CD14-positive monocyte (primary cell): ENCODE results near the gene NGRN. TPM values are rescaled to one million over a fixed set of nuclear protein-coding genes. Genes with fewer than 3 reads are reported as not detected.
"Not testable (repeated sequence)": the region's sequence is repeated elsewhere in the genome, so short reads cannot be mapped to it uniquely, and the experiment has no call there.

Experiments
- DNase-seq, 3 donors: peaks; one replicate each; pipeline ENCODE4 v3.0.0-alpha.2; 2011 to 2022
- H2AFZ ChIP-seq: 2 replicates; pipeline ENCODE4 v1.6.0; 2012; ENCODE audit warnings: mild to moderate bottlenecking, low read depth, low read length, inconsistent platforms; ENCODE audit not compliant: insufficient read depth, poor library complexity, severe bottlenecking
- H3K27ac ChIP-seq, 2 donors: 1 replicate in 1 of 2; 2 replicates in 1 of 2; pipeline ENCODE4 v1.5.1; 2012 to 2013; ENCODE audit warnings: low read length in 2 of 2, control low read depth in 1 of 2, inconsistent platforms in 1 of 2, low read depth in 1 of 2, mild to moderate bottlenecking in 1 of 2
- H3K27me3 ChIP-seq, 2 donors: one replicate each; pipeline versions ENCODE4 v1.6.0 to v1.6.1; 2011 to 2013; ENCODE audit warnings: low read length in 2 of 2; ENCODE audit not compliant: control insufficient read depth in 2 of 2, insufficient read depth in 2 of 2
- H3K36me3 ChIP-seq, 2 donors: replicated peaks in 1 of 2; 1 replicate in 1 of 2; 2 replicates in 1 of 2; pipeline versions ENCODE4 v1.5.1 to v1.6.1; 2012 to 2013; ENCODE audit warnings: low read length in 2 of 2, control low read depth in 1 of 2, inconsistent platforms in 1 of 2, mild to moderate bottlenecking in 1 of 2; ENCODE audit not compliant: insufficient read depth in 2 of 2, control insufficient read depth in 1 of 2
- H3K4me1 ChIP-seq, 2 donors: 1 replicate in 1 of 2; 2 replicates in 1 of 2; pipeline versions ENCODE4 v1.5.1 to v1.6.1; 2012 to 2013; ENCODE audit warnings: low read length in 2 of 2, control low read depth in 1 of 2, inconsistent platforms in 1 of 2, mild to moderate bottlenecking in 1 of 2, moderate library complexity in 1 of 2; ENCODE audit not compliant: insufficient read depth in 2 of 2, control insufficient read depth in 1 of 2
- H3K4me2 ChIP-seq: replicated peaks from 2 replicates; pipeline ENCODE3; 2012; ENCODE audit warnings: low read length, moderate library complexity, mild to moderate bottlenecking; ENCODE audit not compliant: poor library complexity, severe bottlenecking; ENCODE audit errors: extremely low read depth
- H3K4me3 ChIP-seq, 3 experiments: fragments of 200-600 bp in 1 of 3; sonication (generic) in 1 of 3; replicated peaks in 1 of 3; 1 replicate in 2 of 3; 2 replicates in 1 of 3; pipeline ENCODE4 v1.5.1; 2011 to 2013; ENCODE audit warnings: low read length in 3 of 3, mild to moderate bottlenecking in 3 of 3, control low read depth in 2 of 3, low read depth in 2 of 3, inconsistent platforms in 1 of 3, moderate library complexity in 1 of 3
- H3K79me2 ChIP-seq: 2 replicates; pipeline ENCODE4 v1.6.0; 2012; ENCODE audit warnings: mild to moderate bottlenecking, control low read depth, inconsistent platforms, low read length, moderate library complexity; ENCODE audit not compliant: insufficient read depth
- H3K9ac ChIP-seq: 2 replicates; pipeline ENCODE4 v1.6.0; 2017; ENCODE audit warnings: low read length, mild to moderate bottlenecking; ENCODE audit not compliant: insufficient read depth, poor library complexity, severe bottlenecking
- H3K9me3 ChIP-seq, 2 donors: replicated peaks in 1 of 2; 1 replicate in 1 of 2; 2 replicates in 1 of 2; pipeline versions ENCODE4 v1.5.1 to v1.6.1; 2012 to 2013; ENCODE audit warnings: low read length in 2 of 2, control low read depth in 1 of 2; ENCODE audit not compliant: control insufficient read depth in 1 of 2, insufficient read depth in 1 of 2
- H4K20me1 ChIP-seq: 2 replicates; pipeline ENCODE4 v1.6.0; 2012; ENCODE audit warnings: mild to moderate bottlenecking, low read length, control low read depth, moderate library complexity; ENCODE audit not compliant: insufficient read depth
- H3K27ac Mint-ChIP-seq, 7 donors: one replicate each; pipeline ENCODE4 v1.8.0; 2020; ENCODE audit warnings: mild to moderate bottlenecking in 7 of 7, mixed read lengths in 7 of 7, moderate library complexity in 6 of 7, inconsistent platforms in 2 of 7
- H3K27me3 Mint-ChIP-seq, 3 donors: one replicate each; pipeline ENCODE4 v1.8.0; 2021 to 2022; ENCODE audit warnings: low read depth in 3 of 3, mild to moderate bottlenecking in 3 of 3, mixed read lengths in 3 of 3, moderate library complexity in 3 of 3, inconsistent platforms in 1 of 3
- H3K36me3 Mint-ChIP-seq, 2 donors: one replicate each; pipeline ENCODE4 v1.8.0; 2020; ENCODE audit warnings: mixed read lengths in 2 of 2, inconsistent platforms in 1 of 2, mild to moderate bottlenecking in 1 of 2
- H3K4me1 Mint-ChIP-seq: one replicate; pipeline ENCODE4 v1.8.0; 2020; ENCODE audit warnings: mild to moderate bottlenecking, mixed read lengths
- H3K4me3 Mint-ChIP-seq, 2 donors: one replicate each; pipeline ENCODE4 v1.8.0; 2020; ENCODE audit warnings: mild to moderate bottlenecking in 2 of 2, mixed read lengths in 2 of 2, moderate library complexity in 1 of 2
- H3K9me3 Mint-ChIP-seq, 7 donors: one replicate each; pipeline ENCODE4 v1.8.0; 2020 to 2022; ENCODE audit warnings: mixed read lengths in 7 of 7, mild to moderate bottlenecking in 6 of 7, moderate library complexity in 6 of 7, inconsistent platforms in 2 of 7
- WGBS: methylation state at CpG from one replicate; pipeline ENCODE4 v1.1.5; 2013; ENCODE audit warnings: missing lambda C conversion rate; ENCODE audit not compliant: insufficient coverage; 5-methylcytosine and 5-hydroxymethylcytosine counted together
- intact Hi-C, 2 donors: fragments of 100-400 bp; cut with micrococcal nuclease; formaldehyde crosslinking; loops; one replicate each; pipeline versions ENCODE4 v1.15.0 to v1.15.1; 2023
- polyA plus RNA-seq, 3 donors: library from polyadenylated mRNA; depleted of rRNA in 1 of 3; unstranded in 2 of 3; stranded (reverse) in 1 of 3; fragments of 300-500 nt in 2 of 3; fragments of >200 nt in 1 of 3; fragmentation: Illumina TruSeq in 2 of 3; gene quantifications; 1 replicate in 2 of 3; 2 replicates in 1 of 3; pipeline ENCODE4 v1.2.3, GENCODE V29; 2012 to 2021
- TF ChIP-seq, protein P1 (sequence below): fragments of 200-600 bp; IDR thresholded peaks from one replicate; pipeline ENCODE4 v1.8.0; 2022; ENCODE audit warnings: antibody characterized with exemption, mild to moderate bottlenecking

The NGRN gene
- polyA plus RNA-seq, 3 donors = 14.4 to 20.3 (median 18.9) TPM

DNA sequence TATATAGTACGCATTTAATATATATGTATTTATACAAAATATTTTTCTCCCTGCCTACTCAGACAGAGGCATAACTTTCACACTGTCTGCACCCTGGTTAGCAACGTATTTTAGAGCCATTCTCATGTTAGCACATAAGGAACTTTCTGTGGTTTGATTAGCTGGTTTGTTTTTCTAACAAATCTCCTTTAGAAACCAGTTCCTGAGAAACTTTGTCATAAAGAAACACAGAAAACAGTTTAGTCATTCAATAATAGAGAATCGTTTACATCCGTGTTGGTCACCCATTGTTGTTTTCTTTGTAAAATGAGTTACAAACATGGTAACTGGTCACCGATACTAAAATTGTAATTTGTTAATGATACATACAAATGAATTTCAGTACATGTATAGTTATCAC, 5.9 kb upstream of the NGRN start:
- no peaks in the 10 kb centered on the region for H3K9me3 Mint-ChIP-seq
- H3K4me2 ChIP-seq = no peak overlapping the region
- no peak overlapping the region for H3K4me3 ChIP-seq
- WGBS = no CpG with 5 or more reads among the region's 5 CpGs
- H4K20me1 ChIP-seq = no peaks in the 10 kb centered on the region
- no peaks in the 10 kb centered on the region for H3K79me2 ChIP-seq
- H3K9ac ChIP-seq = no peak overlapping the region
- TF ChIP-seq, protein P1, sequence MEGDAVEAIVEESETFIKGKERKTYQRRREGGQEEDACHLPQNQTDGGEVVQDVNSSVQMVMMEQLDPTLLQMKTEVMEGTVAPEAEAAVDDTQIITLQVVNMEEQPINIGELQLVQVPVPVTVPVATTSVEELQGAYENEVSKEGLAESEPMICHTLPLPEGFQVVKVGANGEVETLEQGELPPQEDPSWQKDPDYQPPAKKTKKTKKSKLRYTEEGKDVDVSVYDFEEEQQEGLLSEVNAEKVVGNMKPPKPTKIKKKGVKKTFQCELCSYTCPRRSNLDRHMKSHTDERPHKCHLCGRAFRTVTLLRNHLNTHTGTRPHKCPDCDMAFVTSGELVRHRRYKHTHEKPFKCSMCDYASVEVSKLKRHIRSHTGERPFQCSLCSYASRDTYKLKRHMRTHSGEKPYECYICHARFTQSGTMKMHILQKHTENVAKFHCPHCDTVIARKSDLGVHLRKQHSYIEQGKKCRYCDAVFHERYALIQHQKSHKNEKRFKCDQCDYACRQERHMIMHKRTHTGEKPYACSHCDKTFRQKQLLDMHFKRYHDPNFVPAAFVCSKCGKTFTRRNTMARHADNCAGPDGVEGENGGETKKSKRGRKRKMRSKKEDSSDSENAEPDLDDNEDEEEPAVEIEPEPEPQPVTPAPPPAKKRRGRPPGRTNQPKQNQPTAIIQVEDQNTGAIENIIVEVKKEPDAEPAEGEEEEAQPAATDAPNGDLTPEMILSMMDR = no peak
- no peaks in the 10 kb centered on the region for H3K27me3 ChIP-seq
- H3K27me3 Mint-ChIP-seq = peaks cover 3 to 8% (median 7%) of the 10 kb centered on the region in 3 donors
- H3K4me1 ChIP-seq = peaks cover 3 to 4% of the 10 kb centered on the region in 2 donors
- no peak overlapping the region for H3K27ac Mint-ChIP-seq
- no peaks in the 10 kb centered on the region for H3K36me3 Mint-ChIP-seq
- no peaks in the 10 kb centered on the region for H3K9me3 ChIP-seq
- no peak overlapping the region for H3K4me3 Mint-ChIP-seq
- intact Hi-C loops = no loop called here
- DNase-seq = no peak
- no peak overlapping the region for H3K27ac ChIP-seq
- no peak overlapping the region for H2AFZ ChIP-seq
- H3K4me1 Mint-ChIP-seq = peaks cover 7% of the 10 kb centered on the region
- H3K36me3 ChIP-seq = no peaks in the 10 kb centered on the region

- Mint-ChIP-seq H3K4me1 (peaks cover 14% of the 10 kb centered on the region), H3K27ac (peak overlapping the region in 1 of 7 donors; percentile 33)
- H3K9me3 Mint-ChIP-seq, H3K79me2 ChIP-seq, intact Hi-C loops, H3K36me3 ChIP-seq, DNase-seq, H3K27me3 ChIP-seq, H3K27me3 Mint-ChIP-seq, H3K27ac ChIP-seq, H3K4me1 ChIP-seq, H3K4me3 ChIP-seq, H3K4me3 Mint-ChIP-seq, H3K4me2 ChIP-seq, H4K20me1 ChIP-seq, H3K9ac ChIP-seq, H3K9me3 ChIP-seq, H3K36me3 Mint-ChIP-seq, H2AFZ ChIP-seq: not testable (repeated sequence)
- whole genome bisulfite sequencing = no CpG with 5 or more reads among the region's 6 CpGs
Measured at GRCh38 chr15:90260731-90261130, 4.7 kb upstream of the NGRN start.
